ENCODE measurements around the gene ATP11A.

DNA sequence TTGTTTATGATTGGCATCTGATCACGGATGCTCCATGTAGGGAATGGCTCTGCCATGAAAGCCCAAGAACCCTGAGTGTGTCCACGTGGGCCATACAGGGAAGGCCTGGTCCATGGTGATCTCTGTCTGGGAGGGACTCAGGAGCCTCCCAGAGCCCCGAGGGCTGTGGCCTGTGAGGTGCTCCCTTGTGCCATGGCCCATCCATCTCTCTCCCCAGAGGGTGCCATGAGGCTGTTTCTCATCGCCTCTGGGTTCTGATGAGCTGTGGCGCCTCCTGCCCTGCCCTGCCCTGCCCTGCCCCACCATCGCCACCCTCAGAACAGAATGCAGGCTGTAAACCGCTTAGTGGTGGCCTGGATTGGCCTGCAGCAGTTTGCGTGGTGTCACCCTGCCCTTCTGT, 83.1 kb downstream of the ATP11A start:
- TF ChIP-seq, protein P1, sequence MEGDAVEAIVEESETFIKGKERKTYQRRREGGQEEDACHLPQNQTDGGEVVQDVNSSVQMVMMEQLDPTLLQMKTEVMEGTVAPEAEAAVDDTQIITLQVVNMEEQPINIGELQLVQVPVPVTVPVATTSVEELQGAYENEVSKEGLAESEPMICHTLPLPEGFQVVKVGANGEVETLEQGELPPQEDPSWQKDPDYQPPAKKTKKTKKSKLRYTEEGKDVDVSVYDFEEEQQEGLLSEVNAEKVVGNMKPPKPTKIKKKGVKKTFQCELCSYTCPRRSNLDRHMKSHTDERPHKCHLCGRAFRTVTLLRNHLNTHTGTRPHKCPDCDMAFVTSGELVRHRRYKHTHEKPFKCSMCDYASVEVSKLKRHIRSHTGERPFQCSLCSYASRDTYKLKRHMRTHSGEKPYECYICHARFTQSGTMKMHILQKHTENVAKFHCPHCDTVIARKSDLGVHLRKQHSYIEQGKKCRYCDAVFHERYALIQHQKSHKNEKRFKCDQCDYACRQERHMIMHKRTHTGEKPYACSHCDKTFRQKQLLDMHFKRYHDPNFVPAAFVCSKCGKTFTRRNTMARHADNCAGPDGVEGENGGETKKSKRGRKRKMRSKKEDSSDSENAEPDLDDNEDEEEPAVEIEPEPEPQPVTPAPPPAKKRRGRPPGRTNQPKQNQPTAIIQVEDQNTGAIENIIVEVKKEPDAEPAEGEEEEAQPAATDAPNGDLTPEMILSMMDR (IDR thresholded peaks at IDR 0.05; ENCODE audit: low read depth, low read length): no peak
- no peak for TF ChIP-seq EZH2phosphoT487 (IDR thresholded peaks at IDR 0.05; ENCODE audit: low read depth)
